K562 (cell line): ENCODE results near the gene PHTF1. TPM values are rescaled to one million over a fixed set of nuclear protein-coding genes. Genes with fewer than 3 reads are reported as not detected.

Experiments used
- ATF1 ChIP-seq, 2 experiments: fragments of 450-650 bp in 1 of 2; IDR thresholded peaks; 2 replicates each; pipeline ENCODE4 v1.6.1; 2016; ENCODE audit warnings: missing compliant biosample characterization in 1 of 2, missing genetic modification characterization in 1 of 2
- CREB5 ChIP-seq: fragments of 250-450 bp; sonication (Bioruptor Pico); IDR thresholded peaks from 2 replicates; pipeline ENCODE4 v1.5.0; 2020; ENCODE audit warnings: mild to moderate bottlenecking
- CUX1 ChIP-seq: fragments of 200-800 bp; sonication (Bioruptor generic); IDR thresholded peaks from 2 replicates; pipeline ENCODE4 v1.6.1; 2016; ENCODE audit warnings: missing genetic modification characterization, missing compliant biosample characterization
- GMEB1 ChIP-seq: fragments of 250-450 bp; sonication (Bioruptor Pico); IDR thresholded peaks from 2 replicates; pipeline ENCODE4 v1.4.0; 2020; ENCODE audit warnings: mild to moderate bottlenecking
- KDM1A ChIP-seq, 2 experiments: fragments of 450-650 bp; IDR thresholded peaks; 2 replicates each; pipeline ENCODE4 v1.6.1; 2016; ENCODE audit warnings: mild to moderate bottlenecking in 2 of 2
- LARP7 ChIP-seq: fragments of 450-650 bp; IDR thresholded peaks from 2 replicates; pipeline ENCODE4 v1.6.1; 2016
- NR2C1 ChIP-seq, 2 experiments: fragments of 450-650 bp; IDR thresholded peaks; 2 replicates each; pipeline ENCODE4 v1.6.1; 2017; ENCODE audit warnings: mild to moderate bottlenecking in 2 of 2, antibody characterized with exemption in 1 of 2, inconsistent platforms in 1 of 2, missing compliant biosample characterization in 1 of 2, missing genetic modification characterization in 1 of 2
- PURB ChIP-seq: sonication (generic); formaldehyde crosslinking; IDR thresholded peaks from 2 replicates; pipeline ENCODE4 v1.9.0; 2021; ENCODE audit warnings: low read depth, mild to moderate bottlenecking, missing genetic modification reagents
- RAD21 ChIP-seq, 2 experiments: fragments of 250-450 bp in 1 of 2; fragments of 450-650 bp in 1 of 2; sonication (Bioruptor Pico) in 1 of 2; formaldehyde crosslinking in 1 of 2; IDR thresholded peaks in 1 of 2; conservative IDR thresholded peaks in 1 of 2; 2 replicates each; pipeline versions ENCODE4 v1.4.0 to v1.8.0; 2020 to 2022; ENCODE audit warnings: mild to moderate bottlenecking in 2 of 2, moderate library complexity in 1 of 2
- SIN3B ChIP-seq: fragments of 450-650 bp; IDR thresholded peaks from 2 replicates; pipeline ENCODE4 v1.6.1; 2017; ENCODE audit warnings: low read depth, mild to moderate bottlenecking, moderate library complexity
- TSC22D4 ChIP-seq: fragments of 450-650 bp; IDR thresholded peaks from 2 replicates; pipeline ENCODE4 v1.6.1; 2016; ENCODE audit warnings: missing genetic modification characterization, missing biosample characterization, control low read depth
- ZNF316 ChIP-seq: fragments of 450-650 bp; IDR thresholded peaks from 2 replicates; pipeline ENCODE4 v1.6.1; 2016
- ZNF655 ChIP-seq: fragments of 250-450 bp; sonication (Bioruptor Pico); IDR thresholded peaks from 2 replicates; pipeline ENCODE4 v1.5.0; 2021
- ZNF76 ChIP-seq: fragments of 250-450 bp; sonication (Bioruptor Pico); IDR thresholded peaks from 2 replicates; pipeline ENCODE4 v1.4.0; 2020; ENCODE audit warnings: mild to moderate bottlenecking, moderate library complexity, borderline replicate concordance
- polyA plus RNA-seq, 8 experiments: library from polyadenylated mRNA; depleted of rRNA in 4 of 8; stranded (reverse) in 5 of 8; unstranded in 3 of 8; fragments of >200 nt; fragmentation: Nextera tagmentation in 2 of 8; fragmentation: Illumina TruSeq in 1 of 8; extraction: Ambion mirVana in 2 of 8; extraction: Trizol in 1 of 8; gene quantifications; 2 replicates each; pipeline versions ENCODE4 v1.2.1 to v1.2.3, GENCODE V29; 2011 to 2014; ENCODE audit warnings: inconsistent platforms in 1 of 8, missing spikeins in 1 of 8
- total RNA-seq, 7 experiments: library from RNA; depleted of rRNA in 6 of 7; stranded (reverse); fragments of >200 nt in 6 of 7; fragmentation: Illumina TruSeq in 2 of 7; extraction: Trizol in 2 of 7; gene quantifications; 2 replicates each; pipeline versions ENCODE4 v1.2.1 to v1.2.3, GENCODE V29; 2011 to 2021; ENCODE audit warnings: low replicate concordance in 1 of 7
- TF ChIP-seq, protein P1 (sequence below): fragments of 250-450 bp; sonication (Bioruptor Pico); IDR thresholded peaks from 2 replicates; pipeline ENCODE4 v1.4.0; 2020; ENCODE audit warnings: borderline replicate concordance

The PHTF1 gene
- total and polyA plus RNA-seq, 9 of the 15 experiments (the other 6 are each of a cell fraction or from before 2014, with no cell fraction given): 8.4 to 36.2 (median 23.0) TPM

GRCh38 chr1:113677250-113678158 is 81.8 kb downstream of the PHTF1 start (continued):
- TF ChIP-seq CUX1: no peak
- TF ChIP-seq ZNF76 (CRISPR knock-in tag): no peak
- TF ChIP-seq ATF1 (CRISPR knock-in tag; IDR thresholded peaks at IDR 0.05): no peak
- TF ChIP-seq ATF1 (tag; IDR thresholded peaks at IDR 0.05): peak; percentile 40; the same call in 1 of the 2 replicates
- TF ChIP-seq TSC22D4: no peak
- TF ChIP-seq CREB5: no peak
- TF ChIP-seq LARP7: peak; percentile 85; the same call in 1 of the 2 replicates
- TF ChIP-seq, protein P1, sequence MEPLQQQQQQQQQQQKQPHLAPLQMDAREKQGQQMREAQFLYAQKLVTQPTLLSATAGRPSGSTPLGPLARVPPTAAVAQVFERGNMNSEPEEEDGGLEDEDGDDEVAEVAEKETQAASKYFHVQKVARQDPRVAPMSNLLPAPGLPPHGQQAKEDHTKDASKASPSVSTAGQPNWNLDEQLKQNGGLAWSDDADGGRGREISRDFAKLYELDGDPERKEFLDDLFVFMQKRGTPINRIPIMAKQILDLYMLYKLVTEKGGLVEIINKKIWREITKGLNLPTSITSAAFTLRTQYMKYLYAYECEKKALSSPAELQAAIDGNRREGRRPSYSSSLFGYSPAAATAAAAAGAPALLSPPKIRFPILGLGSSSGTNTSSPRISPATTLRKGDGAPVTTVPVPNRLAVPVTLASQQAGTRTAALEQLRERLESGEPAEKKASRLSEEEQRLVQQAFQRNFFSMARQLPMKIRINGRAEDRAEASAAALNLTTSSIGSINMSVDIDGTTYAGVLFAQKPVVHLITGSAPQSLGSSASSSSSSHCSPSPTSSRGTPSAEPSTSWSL (CRISPR knock-in tag): no peak
- TF ChIP-seq NR2C1 (IDR thresholded peaks at IDR 0.05): peak; percentile 78
- peak; percentile 81 for TF ChIP-seq NR2C1 (tag; IDR thresholded peaks at IDR 0.05)
- TF ChIP-seq RAD21 (CRISPR knock-in tag; conservative IDR thresholded peaks at IDR 0.05 in 1 of 2, IDR thresholded peaks at IDR 0.05 in 1 of 2): peak; percentile 85 to 86
- no peak for TF ChIP-seq SIN3B
- peak; percentile 96 to 97 for TF ChIP-seq KDM1A (IDR thresholded peaks at IDR 0.05)
- no peak for TF ChIP-seq GMEB1
- TF ChIP-seq ZNF316: no peak; the same call in 1 of the 2 replicates
- TF ChIP-seq PURB (CRISPR knock-in tag): no peak
- no peak for TF ChIP-seq ZNF655
